PFSK-1 (cell line): ENCODE measurements around the gene GUCY1A1.

ENCODE experiments used
- FOXP2 ChIP-seq: optimal IDR thresholded peaks from 2 replicates; pipeline ENCODE3; 2011; ENCODE audit warnings: borderline replicate concordance, control low read depth, inconsistent platforms; ENCODE audit not compliant: insufficient read depth; ENCODE audit errors: extremely low read length, extremely low read depth
- POLR2AphosphoS5 ChIP-seq: IDR thresholded peaks from 2 replicates; pipeline ENCODE4 v1.6.1; 2012; ENCODE audit warnings: low read depth, mild to moderate bottlenecking, control low read depth, low read length, moderate library complexity
- REST ChIP-seq, 2 experiments: IDR thresholded peaks; 2 replicates each; pipeline versions ENCODE4 v1.6.1 to v1.8.0; 2011 to 2012; ENCODE audit warnings: low read depth in 2 of 2, low read length in 2 of 2, control low read depth in 1 of 2, inconsistent platforms in 1 of 2, mild to moderate bottlenecking in 1 of 2, moderate library complexity in 1 of 2; ENCODE audit not compliant: insufficient read depth in 1 of 2
- SIN3A ChIP-seq: IDR thresholded peaks from 2 replicates; pipeline ENCODE4 v1.6.1; 2012; ENCODE audit warnings: mild to moderate bottlenecking, low read length, moderate library complexity, borderline replicate concordance; ENCODE audit not compliant: insufficient read depth
- TAF1 ChIP-seq: IDR thresholded peaks from 2 replicates; pipeline ENCODE4 v1.6.1; 2012; ENCODE audit warnings: low read length, control low read depth, borderline replicate concordance; ENCODE audit not compliant: insufficient read depth

The GUCY1A1 gene

GRCh38 chr4:155660436-155660835 is 6.2 kb upstream of the GUCY1A1 start:
- TF ChIP-seq FOXP2 (no peak), REST (IDR thresholded peaks at IDR 0.05; ENCODE audit: insufficient read depth in 1 of 2, low read depth in 2 of 2, low read length in 2 of 2) (no peak), SIN3A (no peak), POLR2AphosphoS5 (no peak), TAF1 (no peak)

GRCh38 chr4:155665054-155665453 is 1.6 kb upstream of the GUCY1A1 start:
- TF ChIP-seq TAF1 = no peak
- no peak for TF ChIP-seq FOXP2
- TF ChIP-seq REST (IDR thresholded peaks at IDR 0.05; ENCODE audit: insufficient read depth in 1 of 2, low read depth in 2 of 2, low read length in 2 of 2) = no peak

GRCh38 chr4:155667222-155667567 is 547 bp downstream of the GUCY1A1 start:
- no peak for TF ChIP-seq REST (IDR thresholded peaks at IDR 0.05; ENCODE audit: insufficient read depth in 1 of 2, low read depth in 2 of 2, low read length in 2 of 2)
- no peak for TF ChIP-seq SIN3A
- no peak for TF ChIP-seq FOXP2
- TF ChIP-seq TAF1 = no peak
- TF ChIP-seq POLR2AphosphoS5 = no peak

- TF ChIP-seq TAF1 (no peak), REST (IDR thresholded peaks at IDR 0.05; ENCODE audit: insufficient read depth in 1 of 2, low read depth in 2 of 2, low read length in 2 of 2) (no peak), FOXP2 (no peak), SIN3A (no peak), POLR2AphosphoS5 (no peak)
These were observed 1.2 kb downstream of the GUCY1A1 start for GRCh38 chr4:155667568-155668511.

GRCh38 chr4:155668707-155669220 is 2.1 kb downstream of the GUCY1A1 start:
- TF ChIP-seq REST (IDR thresholded peaks at IDR 0.05; ENCODE audit: insufficient read depth in 1 of 2, low read depth in 2 of 2, low read length in 2 of 2) (no peak), TAF1 (no peak), SIN3A (no peak), POLR2AphosphoS5 (no peak), FOXP2 (no peak)
